Testis (tissue), 2 donors: ENCODE measurements around the gene NUDT5.

Source experiments
- POLR2A ChIP-seq: fragments of 450-650 bp; IDR thresholded peaks from one replicate; pipeline ENCODE4 v1.6.1; 2017; ENCODE audit warnings: antibody characterized with exemption, mild to moderate bottlenecking, moderate library complexity
- TF ChIP-seq, protein P1 (sequence below), 3 experiments: fragments of 450-650 bp in 2 of 3; fragments of 200-600 bp in 1 of 3; sonication (generic) in 1 of 3; IDR thresholded peaks; one replicate each; pipeline ENCODE4 v1.5.1; 2016 to 2019; ENCODE audit warnings: antibody characterized with exemption in 3 of 3, mild to moderate bottlenecking in 2 of 3, moderate library complexity in 1 of 3

DNA sequence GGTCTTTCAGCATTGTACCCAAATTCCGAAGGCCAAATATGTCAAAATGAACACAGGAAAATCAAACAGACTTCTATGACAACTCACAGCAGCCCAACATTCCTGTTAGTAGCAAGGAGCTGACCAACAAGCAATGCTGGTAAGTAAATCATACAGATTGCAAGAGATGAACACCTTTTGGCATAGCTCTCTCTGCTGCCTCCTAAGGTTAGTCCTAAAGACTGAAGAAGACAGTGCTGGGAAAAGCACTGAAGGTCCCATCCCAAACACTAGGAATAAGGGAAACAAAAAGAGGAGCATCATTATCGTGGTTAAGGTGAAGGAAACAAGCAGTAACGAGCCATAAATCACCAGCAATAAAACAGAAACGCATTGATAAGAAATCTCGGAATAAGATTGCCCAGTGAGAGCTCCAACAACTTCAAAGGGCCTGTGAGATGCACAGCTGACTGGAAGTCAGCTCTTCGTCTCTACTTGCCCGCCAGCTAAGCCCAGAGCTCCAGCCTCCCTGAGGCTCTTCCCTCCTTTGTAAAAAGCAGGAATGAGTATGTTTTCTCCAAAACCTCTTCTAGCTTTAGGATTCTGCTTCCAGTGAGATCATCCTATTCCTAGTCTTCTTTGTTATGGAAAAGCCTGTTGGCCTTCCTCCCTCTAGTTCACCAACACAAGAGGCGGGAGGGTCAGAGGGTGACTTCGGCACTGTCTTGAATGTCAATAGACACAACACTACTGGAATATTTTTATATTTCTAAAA lies 15.3 kb downstream of the NUDT5 start:
- TF ChIP-seq, protein P1, sequence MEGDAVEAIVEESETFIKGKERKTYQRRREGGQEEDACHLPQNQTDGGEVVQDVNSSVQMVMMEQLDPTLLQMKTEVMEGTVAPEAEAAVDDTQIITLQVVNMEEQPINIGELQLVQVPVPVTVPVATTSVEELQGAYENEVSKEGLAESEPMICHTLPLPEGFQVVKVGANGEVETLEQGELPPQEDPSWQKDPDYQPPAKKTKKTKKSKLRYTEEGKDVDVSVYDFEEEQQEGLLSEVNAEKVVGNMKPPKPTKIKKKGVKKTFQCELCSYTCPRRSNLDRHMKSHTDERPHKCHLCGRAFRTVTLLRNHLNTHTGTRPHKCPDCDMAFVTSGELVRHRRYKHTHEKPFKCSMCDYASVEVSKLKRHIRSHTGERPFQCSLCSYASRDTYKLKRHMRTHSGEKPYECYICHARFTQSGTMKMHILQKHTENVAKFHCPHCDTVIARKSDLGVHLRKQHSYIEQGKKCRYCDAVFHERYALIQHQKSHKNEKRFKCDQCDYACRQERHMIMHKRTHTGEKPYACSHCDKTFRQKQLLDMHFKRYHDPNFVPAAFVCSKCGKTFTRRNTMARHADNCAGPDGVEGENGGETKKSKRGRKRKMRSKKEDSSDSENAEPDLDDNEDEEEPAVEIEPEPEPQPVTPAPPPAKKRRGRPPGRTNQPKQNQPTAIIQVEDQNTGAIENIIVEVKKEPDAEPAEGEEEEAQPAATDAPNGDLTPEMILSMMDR (IDR thresholded peaks at IDR 0.05), result no peak
- no peak for TF ChIP-seq POLR2A
